ENCODE measurements around the gene TUBGCP6. TPM values are rescaled to one million over a fixed set of nuclear protein-coding genes. Genes with fewer than 3 reads are reported as not detected.

The TUBGCP6 gene
- total RNA-seq, 1 donor from 2014 or later = 52.1 TPM

DNA sequence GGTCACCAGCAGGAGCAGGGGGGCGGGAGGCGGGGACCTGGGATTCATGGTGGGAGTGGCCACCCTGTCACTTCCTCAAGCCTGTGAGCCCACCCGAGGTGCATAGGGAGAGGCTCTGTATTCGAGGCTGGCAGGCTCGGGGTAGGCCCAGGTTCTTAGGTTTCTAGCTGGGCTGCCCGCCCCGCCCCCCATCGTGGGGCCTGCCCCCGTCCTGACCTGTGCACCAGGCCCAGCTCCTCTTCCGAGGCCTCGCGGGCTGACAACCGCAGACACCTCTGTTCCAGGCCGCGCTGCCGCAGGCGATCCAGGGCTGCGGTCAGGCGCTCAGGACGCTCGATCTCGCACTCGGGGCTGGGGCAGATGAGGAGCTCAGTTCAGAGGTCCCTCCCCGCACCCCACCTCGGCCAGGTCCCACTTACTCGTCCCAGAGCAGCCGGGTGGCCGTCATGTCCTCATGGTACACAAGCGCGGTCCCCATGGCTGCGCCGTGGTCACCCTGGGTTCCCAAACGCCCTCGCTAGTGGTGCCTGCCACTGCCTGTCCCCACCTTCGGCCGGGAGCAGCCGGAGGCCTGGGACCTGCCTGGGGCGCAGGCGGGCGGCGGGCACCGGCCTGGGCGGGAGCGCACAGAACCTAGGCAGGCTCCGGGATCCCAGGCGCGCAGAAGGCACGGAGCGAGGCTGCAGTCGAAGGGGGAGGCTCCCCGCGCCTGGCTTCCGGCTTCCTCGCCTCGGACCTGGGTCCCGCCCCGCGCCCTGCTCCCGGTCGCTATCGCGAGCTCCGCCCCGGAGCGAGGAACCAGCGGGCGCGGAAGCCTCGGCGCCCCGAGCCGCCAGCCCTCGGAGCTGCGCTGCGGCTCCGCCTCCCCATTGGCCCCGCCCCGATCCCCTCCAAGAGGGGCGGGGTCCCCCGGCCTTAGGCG lies 6.0 kb upstream of the TUBGCP6 start, which contains the start of gene HDAC10:
HDAC10 (minus strand) TSS at position 711 of the 922 bp plus-strand sequence; CDS start at position 478, 233 bp downstream.
- Mint-ChIP-seq H3K4me1 (ENCODE audit: low read depth) (peaks cover 5% of the 10 kb centered on the region), H3K27ac (peak within 1 kb of the TSS; percentile 83), H3K27me3 (ENCODE audit: insufficient read depth) (no peaks in the 10 kb centered on the region), H3K4me3 (peak within 1 kb of the TSS; percentile 85), H3K36me3 (ENCODE audit: low read depth) (peaks cover 7% of the 10 kb centered on the region), H3K9me3 (no peaks in the 10 kb centered on the region)
- DNase-seq (ENCODE audit: low spot score) = peak; percentile 84
- intact Hi-C loops (cut with micrococcal nuclease) = loop anchor here (1.0 to 2.0 kb wide), 2 partner anchors 19 to 370 kb away; partner anchors contain the start of gene MAPK11

DNA sequence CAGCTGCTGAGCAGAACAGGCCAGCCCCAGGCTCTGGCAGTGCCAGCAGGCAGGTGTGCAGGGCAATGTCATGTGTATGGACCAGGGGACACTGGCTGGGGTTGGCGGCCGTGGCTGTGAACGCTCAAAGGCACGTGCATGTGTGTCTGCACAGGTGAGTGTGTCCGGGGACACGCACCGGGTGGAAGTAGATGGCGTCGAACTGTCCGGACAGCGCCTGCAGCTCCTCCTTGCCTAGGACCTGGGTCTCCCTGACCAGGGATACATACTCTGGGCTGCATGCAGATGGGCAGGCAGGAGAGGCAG lies 5.4 kb upstream of the TUBGCP6 start:
- Mint-ChIP-seq H3K4me3 (peak overlapping the region; percentile 85), H3K27me3 (ENCODE audit: insufficient read depth) (no peaks in the 10 kb centered on the region), H3K27ac (peak overlapping the region; percentile 67), H3K4me1 (ENCODE audit: low read depth) (peaks cover 5% of the 10 kb centered on the region), H3K9me3 (no peaks in the 10 kb centered on the region), H3K36me3 (ENCODE audit: low read depth) (peaks cover 7% of the 10 kb centered on the region)
- intact Hi-C loops (cut with micrococcal nuclease) = loop anchor here (2.0 kb wide), 1 partner anchor 371 kb away; no protein-coding TSS in a partner anchor
- no peak for DNase-seq (ENCODE audit: low spot score)

- Mint-ChIP-seq H3K27ac (no peak overlapping the region), H3K4me3 (peak overlapping the region; percentile 85), H3K4me1 (ENCODE audit: low read depth) (peaks cover 9% of the 10 kb centered on the region), H3K9me3 (no peaks in the 10 kb centered on the region), H3K27me3 (ENCODE audit: insufficient read depth) (peaks cover 2% of the 10 kb centered on the region), H3K36me3 (ENCODE audit: low read depth) (peaks cover 10% of the 10 kb centered on the region)
- no peak for DNase-seq (ENCODE audit: low spot score)
- intact Hi-C loops (cut with micrococcal nuclease) = loop anchor here (2.0 to 10.0 kb wide), 2 partner anchors 225 to 371 kb away; partner anchors contain the start of gene SBF1
These were observed 4.8 kb upstream of the TUBGCP6 start for GRCh38 chr22:50249341-50250248.

DNA sequence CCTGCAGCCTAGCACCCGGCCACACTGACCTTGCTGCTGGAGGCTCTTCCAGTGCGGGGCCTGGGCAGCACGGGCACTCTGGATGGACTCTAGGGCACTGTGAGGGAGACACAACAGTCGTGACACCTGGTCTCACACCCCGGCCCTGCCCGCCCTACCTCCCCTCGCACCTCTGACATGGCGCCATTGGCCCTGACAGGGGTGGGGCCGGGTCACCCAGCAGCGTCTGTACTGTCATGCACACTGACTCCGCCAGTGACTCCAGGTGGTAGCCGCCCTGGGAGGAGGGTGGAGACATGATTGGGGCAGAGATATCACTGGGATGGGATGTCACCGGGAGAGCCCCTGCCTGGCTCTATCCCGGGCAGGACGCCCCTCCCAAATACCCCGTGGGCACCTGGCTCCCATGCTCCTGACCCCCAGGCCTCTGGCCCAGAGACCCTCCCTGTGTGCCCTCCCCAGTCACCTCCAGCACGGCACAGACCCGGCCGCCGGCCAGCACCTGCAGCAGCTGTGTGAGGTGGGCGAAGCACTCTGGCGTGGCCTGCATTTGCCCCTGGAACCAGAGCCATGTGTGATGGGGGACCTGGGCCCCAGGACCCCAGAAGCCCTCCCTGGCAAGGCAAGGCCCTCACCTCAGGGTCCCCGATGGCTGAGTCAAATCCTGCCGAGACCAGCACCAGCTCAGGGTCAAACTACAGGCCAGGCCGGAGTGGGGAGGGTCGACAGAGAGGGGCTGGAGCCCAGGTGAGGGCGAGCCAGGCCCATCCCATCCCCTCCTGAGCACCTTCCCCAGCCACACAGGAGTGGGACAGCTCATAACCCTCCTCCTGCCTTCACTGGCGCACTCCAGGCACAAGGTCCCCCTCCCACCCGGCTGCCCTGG lies 3.6 kb upstream of the TUBGCP6 start:
- Mint-ChIP-seq H3K27ac (no peak overlapping the region), H3K4me1 (ENCODE audit: low read depth) (peaks cover 9% of the 10 kb centered on the region), H3K9me3 (no peaks in the 10 kb centered on the region), H3K4me3 (peak overlapping the region; percentile 74), H3K27me3 (ENCODE audit: insufficient read depth) (peaks cover 2% of the 10 kb centered on the region), H3K36me3 (ENCODE audit: low read depth) (peaks cover 10% of the 10 kb centered on the region)
- intact Hi-C loops (cut with micrococcal nuclease) = loop anchor here (10.0 kb wide), 1 partner anchor 226 kb away; the partner anchor contains the start of gene SBF1
- no peak for DNase-seq (ENCODE audit: low spot score)

DNA sequence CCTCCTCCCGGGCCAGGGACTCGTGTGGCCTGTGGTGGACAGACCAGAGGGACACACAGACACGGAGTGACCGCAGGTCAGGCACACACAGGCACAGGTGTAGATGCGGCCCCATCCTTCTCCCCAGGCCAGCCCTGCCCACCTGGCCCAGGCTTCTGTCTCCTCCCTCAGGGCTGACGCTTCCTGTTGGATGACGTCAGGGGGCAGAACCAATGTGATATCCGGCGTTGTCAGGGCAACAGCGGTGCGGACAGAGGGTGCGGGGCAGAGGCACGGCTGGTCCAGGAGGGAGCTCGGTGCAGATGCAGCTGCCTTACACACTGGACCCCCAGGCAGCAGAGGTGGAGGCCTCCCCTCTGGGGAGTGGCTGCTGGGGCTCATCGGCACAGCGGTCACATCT lies 2.9 kb upstream of the TUBGCP6 start:
- no peaks in the 10 kb centered on the region for H3K9me3 Mint-ChIP-seq
- intact Hi-C loops (cut with micrococcal nuclease) = loop anchor here (10.0 kb wide), 1 partner anchor 227 kb away; the partner anchor contains the start of gene SBF1
- peaks cover 10% of the 10 kb centered on the region for H3K36me3 Mint-ChIP-seq (ENCODE audit: low read depth)
- H3K4me3 Mint-ChIP-seq = peak overlapping the region; percentile 74
- H3K4me1 Mint-ChIP-seq (ENCODE audit: low read depth) = peaks cover 10% of the 10 kb centered on the region
- H3K27ac Mint-ChIP-seq = peak overlapping the region; percentile 79
- peaks cover 2% of the 10 kb centered on the region for H3K27me3 Mint-ChIP-seq (ENCODE audit: insufficient read depth)
- DNase-seq (ENCODE audit: low spot score) = no peak

DNA sequence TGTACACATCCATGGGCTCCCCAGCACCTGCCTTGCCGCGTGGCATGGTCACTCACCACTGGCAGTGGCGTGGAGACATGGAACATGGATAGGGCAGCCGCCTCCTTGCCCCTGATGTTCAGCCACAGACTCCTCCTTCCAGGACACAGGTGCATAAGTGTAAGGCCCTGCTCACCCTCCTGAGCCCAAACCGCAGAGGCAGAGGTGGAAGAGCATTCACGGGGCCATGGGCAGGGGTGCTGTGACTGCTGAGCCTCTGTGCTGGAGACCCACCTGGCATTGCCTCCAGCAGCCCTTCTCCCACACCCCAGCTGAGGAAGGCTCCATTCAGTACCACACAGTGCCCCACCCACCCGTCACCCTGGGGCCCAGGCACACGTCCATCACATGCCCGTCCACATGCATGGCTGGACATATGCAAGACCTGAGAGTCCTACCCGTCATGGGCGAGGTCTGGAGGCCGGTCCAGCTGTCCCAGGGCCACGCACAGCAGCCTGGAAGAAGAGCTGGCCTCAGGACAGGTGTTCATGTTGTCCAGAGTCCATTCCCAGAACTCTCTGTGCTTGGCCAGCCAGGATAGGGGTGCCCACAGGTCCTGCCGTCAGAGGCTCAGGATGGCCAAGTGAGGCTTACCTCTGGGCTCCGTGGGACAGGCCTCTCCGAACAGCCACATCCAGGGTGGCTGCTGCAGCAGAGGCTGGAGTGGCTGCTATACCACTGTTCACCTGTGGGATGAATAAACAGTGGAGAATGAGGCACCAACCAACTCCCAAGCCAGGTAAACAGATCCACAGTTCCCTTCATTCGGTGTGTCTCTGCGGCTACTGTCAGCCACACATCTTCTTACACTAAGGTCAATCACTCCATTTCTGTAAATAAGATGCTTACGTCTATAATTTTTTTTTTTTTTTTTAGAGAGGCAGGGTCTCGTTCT lies 1.7 kb upstream of the TUBGCP6 start:
- H3K4me3 Mint-ChIP-seq = peak overlapping the region; percentile 74
- peaks cover 10% of the 10 kb centered on the region for H3K36me3 Mint-ChIP-seq (ENCODE audit: low read depth)
- peaks cover 18% of the 10 kb centered on the region for H3K4me1 Mint-ChIP-seq (ENCODE audit: low read depth)
- H3K9me3 Mint-ChIP-seq = no peaks in the 10 kb centered on the region
- DNase-seq (ENCODE audit: low spot score) = no peak
- intact Hi-C loops (cut with micrococcal nuclease) = loop anchor here (10.0 kb wide), 1 partner anchor 228 kb away; the partner anchor contains the start of gene SBF1
- peaks cover 2% of the 10 kb centered on the region for H3K27me3 Mint-ChIP-seq (ENCODE audit: insufficient read depth)
- no peak overlapping the region for H3K27ac Mint-ChIP-seq

DNA sequence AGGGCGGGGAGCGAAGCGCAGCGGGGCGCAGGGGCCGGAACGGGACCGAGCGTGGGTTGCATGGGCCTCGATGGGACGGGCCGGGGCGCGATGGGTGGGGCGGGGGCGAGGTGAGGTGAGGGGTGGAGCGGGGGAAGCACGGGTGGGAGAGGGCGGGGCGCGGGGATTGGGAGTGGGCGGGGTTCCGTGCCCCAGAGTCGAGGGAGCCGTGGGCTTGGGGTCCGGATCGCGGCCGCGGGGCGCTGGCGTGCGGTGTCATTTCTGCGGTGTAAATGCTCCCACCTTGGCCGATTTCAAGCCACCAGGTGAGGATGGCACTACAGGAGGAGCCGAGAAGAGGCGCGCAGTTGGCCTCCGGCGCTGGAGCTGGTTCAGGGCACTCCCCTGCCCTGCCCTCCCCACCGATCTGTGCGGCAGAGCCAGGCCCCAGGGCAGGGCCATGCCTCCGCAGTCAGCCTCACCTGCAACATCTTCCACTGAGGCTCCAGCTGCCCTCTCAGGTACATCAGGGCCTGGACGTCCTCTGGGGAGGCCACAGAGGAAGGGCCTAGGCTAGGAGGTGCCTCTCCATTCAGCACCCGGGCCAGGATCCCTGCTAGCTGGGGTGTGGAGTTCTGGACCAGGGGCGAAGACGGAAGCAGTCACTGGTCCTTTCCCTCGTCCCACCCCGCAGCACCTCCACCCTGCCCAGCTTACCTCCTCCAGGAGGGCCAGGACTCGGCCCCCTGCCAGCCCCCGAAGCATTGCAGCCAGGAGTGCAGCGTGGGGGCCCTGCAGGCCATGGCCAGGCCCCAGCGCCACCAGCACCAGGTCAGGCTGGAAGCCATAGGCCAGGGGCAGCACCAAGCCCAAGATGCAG lies 620 bp upstream of the TUBGCP6 start:
- no peaks in the 10 kb centered on the region for H3K9me3 Mint-ChIP-seq
- no peak for DNase-seq (ENCODE audit: low spot score)
- peaks cover 11% of the 10 kb centered on the region for H3K36me3 Mint-ChIP-seq (ENCODE audit: low read depth)
- H3K27me3 Mint-ChIP-seq (ENCODE audit: insufficient read depth) = peaks cover 2% of the 10 kb centered on the region
- intact Hi-C loops (cut with micrococcal nuclease) = loop anchor here (1.0 to 10.0 kb wide), 3 partner anchors 25 to 229 kb away; partner anchors contain the start of genes MAPK11, SBF1 and SELENOO
- H3K27ac Mint-ChIP-seq = peak overlapping the region; percentile 100
- H3K4me3 Mint-ChIP-seq = peak overlapping the region; percentile 99
- H3K4me1 Mint-ChIP-seq (ENCODE audit: low read depth) = peaks cover 26% of the 10 kb centered on the region

DNA sequence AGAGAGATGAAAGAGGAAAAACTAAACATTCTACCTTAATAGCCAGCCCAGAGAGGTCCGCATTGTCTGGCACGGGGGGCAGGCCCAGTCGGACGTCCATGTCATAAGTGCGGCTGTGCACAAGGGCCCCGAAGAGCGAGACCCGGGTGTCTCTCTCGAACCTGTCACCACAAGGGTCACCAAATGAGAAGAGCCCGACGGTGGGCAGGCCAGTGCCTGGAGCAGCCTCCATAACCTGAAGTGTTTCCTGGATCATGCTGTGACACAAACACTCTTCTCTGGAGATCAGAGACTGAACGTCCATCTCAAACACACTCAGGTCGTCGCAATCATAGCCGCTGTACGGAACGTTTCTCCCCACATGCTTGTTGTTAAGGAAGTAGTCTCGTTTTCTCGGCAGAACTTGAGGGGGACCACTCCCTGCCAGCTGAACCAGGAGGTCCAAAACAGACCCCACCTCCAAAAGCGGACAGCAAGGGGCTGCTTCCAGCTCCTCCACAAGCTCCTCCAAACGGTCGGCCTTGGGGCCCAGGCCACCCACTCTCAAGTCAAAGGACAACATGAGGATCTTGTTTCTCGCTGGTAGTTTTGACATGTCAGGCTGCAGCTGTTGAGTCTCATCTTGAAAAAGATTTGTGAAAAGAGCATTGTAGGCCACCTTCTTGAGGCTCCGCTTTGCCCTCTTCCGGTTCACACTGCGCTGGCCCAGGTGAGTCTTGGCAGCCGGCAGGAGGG lies 971 bp downstream of the TUBGCP6 start:
- Mint-ChIP-seq H3K4me1 (ENCODE audit: low read depth) (peaks cover 26% of the 10 kb centered on the region), H3K4me3 (peak overlapping the region; percentile 99), H3K36me3 (ENCODE audit: low read depth) (peaks cover 15% of the 10 kb centered on the region), H3K9me3 (no peaks in the 10 kb centered on the region), H3K27me3 (ENCODE audit: insufficient read depth) (peaks cover 2% of the 10 kb centered on the region), H3K27ac (peak overlapping the region; percentile 100)
- intact Hi-C loops (cut with micrococcal nuclease) = loop anchor here (2.0 to 10.0 kb wide), 4 partner anchors 43 to 253 kb away; partner anchors contain the start of genes DENND6B, SBF1 and SELENOO
- DNase-seq (ENCODE audit: low spot score) = no peak

DNA sequence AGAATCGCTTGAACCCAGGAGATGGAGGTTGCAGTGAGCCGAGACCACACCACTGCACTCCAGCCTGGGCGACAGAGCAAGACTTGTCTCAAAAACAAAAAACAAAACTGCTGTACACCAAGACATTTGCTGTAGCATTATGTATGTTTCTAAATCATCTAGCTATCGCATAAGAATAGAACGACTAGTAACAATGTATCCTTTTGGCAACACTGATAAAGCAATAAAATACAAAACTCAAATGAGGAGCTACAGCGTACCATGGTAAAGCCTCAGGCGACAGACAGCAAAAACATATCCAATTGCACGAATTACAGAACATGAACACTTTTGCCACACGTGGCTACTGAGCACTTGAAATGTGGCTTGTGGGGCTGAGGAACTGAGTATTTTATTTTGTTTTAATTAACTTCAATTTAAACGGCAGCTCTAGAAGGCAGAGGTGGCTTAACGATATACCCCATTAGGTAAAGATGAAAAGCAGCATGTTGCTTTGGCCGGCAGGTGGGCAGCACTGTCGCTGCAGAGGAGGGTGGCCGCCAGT lies 2.3 kb downstream of the TUBGCP6 start:
- peaks cover 18% of the 10 kb centered on the region for H3K36me3 Mint-ChIP-seq (ENCODE audit: low read depth)
- H3K4me1 Mint-ChIP-seq (ENCODE audit: low read depth) = peaks cover 26% of the 10 kb centered on the region
- no peak overlapping the region for H3K27ac Mint-ChIP-seq
- DNase-seq (ENCODE audit: low spot score) = no peak
- peaks cover 2% of the 10 kb centered on the region for H3K27me3 Mint-ChIP-seq (ENCODE audit: insufficient read depth)
- H3K4me3 Mint-ChIP-seq = peak overlapping the region; percentile 99
- intact Hi-C loops (cut with micrococcal nuclease) = loop anchor here (5.0 to 10.0 kb wide), 3 partner anchors 85 to 255 kb away; partner anchors contain the start of genes DENND6B and SBF1
- H3K9me3 Mint-ChIP-seq = no peaks in the 10 kb centered on the region

DNA sequence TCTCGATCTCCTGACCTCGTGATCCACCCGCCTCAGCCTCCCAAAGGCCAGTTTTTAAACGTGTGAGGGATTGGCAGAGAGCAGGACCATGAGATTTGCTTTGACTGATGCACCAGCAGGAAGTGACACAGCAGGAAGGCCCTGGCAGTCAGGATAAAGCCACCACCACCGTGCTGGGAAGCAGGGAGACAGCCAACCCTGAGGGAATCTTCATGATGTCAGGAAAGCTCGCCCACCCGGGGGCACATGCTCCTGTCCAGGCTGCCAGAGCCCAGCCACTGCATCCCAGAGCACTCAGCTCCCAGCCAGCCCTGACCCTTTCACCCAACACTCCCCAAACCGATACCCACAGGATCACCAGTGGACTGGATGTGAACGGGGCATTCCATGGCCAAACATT lies 6.1 kb downstream of the TUBGCP6 start:
- H3K36me3 Mint-ChIP-seq (ENCODE audit: low read depth) = peaks cover 32% of the 10 kb centered on the region
- peaks cover 7% of the 10 kb centered on the region for H3K9me3 Mint-ChIP-seq
- H3K27me3 Mint-ChIP-seq (ENCODE audit: insufficient read depth) = no peaks in the 10 kb centered on the region
- DNase-seq (ENCODE audit: low spot score) = no peak
- no peak overlapping the region for H3K4me3 Mint-ChIP-seq
- H3K4me1 Mint-ChIP-seq (ENCODE audit: low read depth) = peaks cover 17% of the 10 kb centered on the region
- intact Hi-C loops (cut with micrococcal nuclease) = no loop called here
- H3K27ac Mint-ChIP-seq = no peak overlapping the region
